ENCODE measurements around the gene MAML3. TPM values are rescaled to one million over a fixed set of nuclear protein-coding genes. Genes with fewer than 3 reads are reported as not detected.

MAML3 gene
- total RNA-seq, 1 experiment from 2014 or later = 20.8 TPM

DNA sequence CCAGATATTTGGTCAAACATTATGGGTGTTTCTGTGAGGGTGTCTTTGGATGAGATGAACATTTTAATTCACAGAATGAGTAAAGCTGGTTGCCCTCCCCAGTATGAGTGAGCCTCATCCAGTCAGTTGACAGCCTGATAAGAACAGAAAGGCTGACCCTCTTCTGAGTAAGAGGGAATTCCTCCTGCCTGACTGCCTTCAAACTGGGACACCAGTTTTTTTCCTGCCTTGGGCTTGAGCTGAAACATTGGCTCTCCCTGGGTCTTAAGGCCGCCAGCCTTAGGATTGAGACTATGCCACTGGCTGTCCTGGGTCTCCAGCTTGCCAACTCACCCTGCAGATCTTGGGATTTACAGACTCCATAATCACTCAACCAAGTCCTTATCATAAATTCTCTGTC is 14.5 kb upstream of the MAML3 start:
- DNase-seq = no peak
- Histone ChIP-seq H3K79me2 (ENCODE audit: low read length) (no peaks in the 10 kb centered on the region), H3K36me3 (ENCODE audit: insufficient read depth, low read length) (no peaks in the 10 kb centered on the region), H3K9me2 (replicated peaks; ENCODE audit: insufficient read depth, low read length) (no peaks in the 10 kb centered on the region), H3K27me3 (ENCODE audit: low read length) (no peaks in the 10 kb centered on the region), H2AFZ (ENCODE audit: low read length) (no peak overlapping the region), H3K4me2 (ENCODE audit: low read depth, low read length, poor library complexity, severe bottlenecking) (no peak overlapping the region), H4K20me1 (ENCODE audit: insufficient read depth, low read depth, low read length) (no peaks in the 10 kb centered on the region), H3K4me1 (ENCODE audit: low read length) (peaks cover 9% of the 10 kb centered on the region), H3K4me3 (ENCODE audit: low read length) (no peak overlapping the region), H3K27ac (ENCODE audit: low read length) (no peak overlapping the region), H3K9ac (ENCODE audit: low read length) (no peak overlapping the region), H3K9me3 (ENCODE audit: low read length) (no peaks in the 10 kb centered on the region)

- Histone ChIP-seq H2AFZ (ENCODE audit: low read length) (peak overlapping the region; percentile 88), H3K4me1 (ENCODE audit: low read length) (peaks cover 36% of the 10 kb centered on the region), H3K79me2 (ENCODE audit: low read length) (no peaks in the 10 kb centered on the region), H3K27me3 (ENCODE audit: low read length) (no peaks in the 10 kb centered on the region), H4K20me1 (ENCODE audit: insufficient read depth, low read depth, low read length) (no peaks in the 10 kb centered on the region), H3K9me2 (replicated peaks; ENCODE audit: insufficient read depth, low read length) (no peaks in the 10 kb centered on the region), H3K9me3 (ENCODE audit: low read length) (peaks cover 4% of the 10 kb centered on the region; the same call in 1 of the 2 replicates), H3K4me3 (ENCODE audit: low read length) (peak overlapping the region; percentile 37; the same call in 1 of the 2 replicates), H3K27ac (ENCODE audit: low read length) (peak overlapping the region; percentile 47), H3K9ac (ENCODE audit: low read length) (peak overlapping the region; percentile 48), H3K4me2 (ENCODE audit: low read depth, low read length, poor library complexity, severe bottlenecking) (peak overlapping the region; percentile 50), H3K36me3 (ENCODE audit: insufficient read depth, low read length) (no peaks in the 10 kb centered on the region; the same call in 1 of the 2 replicates)
- DNase-seq = peak; percentile 57
Observed at GRCh38 chr4:140163029-140163810, 9.2 kb upstream of the MAML3 start.

DNA sequence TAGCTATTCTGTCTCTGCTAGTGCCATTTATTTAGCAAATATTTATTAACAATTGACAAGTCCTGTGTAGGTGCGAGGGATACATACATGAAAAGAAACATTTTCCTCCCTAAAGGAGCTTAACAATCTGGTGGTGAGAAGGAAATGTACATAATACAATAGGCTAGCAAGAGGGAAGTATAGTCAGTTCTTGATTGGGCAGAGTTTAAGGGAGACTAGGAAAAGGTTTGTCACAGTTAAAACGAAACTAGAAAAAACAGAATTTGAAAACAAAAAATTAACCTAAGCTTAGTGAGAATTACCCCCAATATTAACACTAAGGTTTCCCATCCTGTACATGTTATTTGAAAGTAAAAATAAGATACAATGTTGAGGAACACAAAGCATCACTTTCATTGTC is 8.6 kb upstream of the MAML3 start:
- H3K4me1 ChIP-seq (ENCODE audit: low read length) = peaks cover 38% of the 10 kb centered on the region
- no peaks in the 10 kb centered on the region; the same call in 1 of the 2 replicates for H3K36me3 ChIP-seq (ENCODE audit: insufficient read depth, low read length)
- no peaks in the 10 kb centered on the region for H4K20me1 ChIP-seq (ENCODE audit: insufficient read depth, low read depth, low read length)
- H3K9me2 ChIP-seq (replicated peaks; ENCODE audit: insufficient read depth, low read length) = no peaks in the 10 kb centered on the region
- peak overlapping the region; percentile 88 for H2AFZ ChIP-seq (ENCODE audit: low read length)
- DNase-seq = no peak
- H3K79me2 ChIP-seq (ENCODE audit: low read length) = no peaks in the 10 kb centered on the region
- H3K27ac ChIP-seq (ENCODE audit: low read length) = peak overlapping the region; percentile 47
- peak overlapping the region; percentile 48; the same call in 1 of the 2 replicates for H3K9ac ChIP-seq (ENCODE audit: low read length)
- peaks cover 4% of the 10 kb centered on the region; the same call in 1 of the 2 replicates for H3K9me3 ChIP-seq (ENCODE audit: low read length)
- H3K27me3 ChIP-seq (ENCODE audit: low read length) = no peaks in the 10 kb centered on the region
- H3K4me2 ChIP-seq (ENCODE audit: low read depth, low read length, poor library complexity, severe bottlenecking) = peak overlapping the region; percentile 50
- peak overlapping the region; percentile 37; the same call in 1 of the 2 replicates for H3K4me3 ChIP-seq (ENCODE audit: low read length)

- H3K36me3 ChIP-seq (ENCODE audit: insufficient read depth, low read length) = no peaks in the 10 kb centered on the region; the same call in 1 of the 2 replicates
- peak overlapping the region; percentile 16; the same call in 1 of the 2 replicates for H2AFZ ChIP-seq (ENCODE audit: low read length)
- peak overlapping the region; percentile 97 for H3K27ac ChIP-seq (ENCODE audit: low read length)
- H3K4me1 ChIP-seq (ENCODE audit: low read length) = peaks cover 68% of the 10 kb centered on the region
- peak overlapping the region; percentile 62 for H3K9ac ChIP-seq (ENCODE audit: low read length)
- H3K9me2 ChIP-seq (replicated peaks; ENCODE audit: insufficient read depth, low read length) = no peaks in the 10 kb centered on the region
- no peaks in the 10 kb centered on the region for H4K20me1 ChIP-seq (ENCODE audit: insufficient read depth, low read depth, low read length)
- H3K9me3 ChIP-seq (ENCODE audit: low read length) = peaks cover 4% of the 10 kb centered on the region; the same call in 1 of the 2 replicates
- H3K79me2 ChIP-seq (ENCODE audit: low read length) = no peaks in the 10 kb centered on the region
- peak overlapping the region; percentile 83 for H3K4me2 ChIP-seq (ENCODE audit: low read depth, low read length, poor library complexity, severe bottlenecking)
- H3K27me3 ChIP-seq (ENCODE audit: low read length) = no peaks in the 10 kb centered on the region
- peak; percentile 91 for DNase-seq
- no peak overlapping the region for H3K4me3 ChIP-seq (ENCODE audit: low read length)
Observed at GRCh38 chr4:140158365-140159030, 4.5 kb upstream of the MAML3 start.

- no peaks in the 10 kb centered on the region for H3K27me3 ChIP-seq (ENCODE audit: low read length)
- H3K4me2 ChIP-seq (ENCODE audit: low read depth, low read length, poor library complexity, severe bottlenecking) = peak overlapping the region; percentile 83
- no peaks in the 10 kb centered on the region for H4K20me1 ChIP-seq (ENCODE audit: insufficient read depth, low read depth, low read length)
- no peaks in the 10 kb centered on the region; the same call in 1 of the 2 replicates for H3K36me3 ChIP-seq (ENCODE audit: insufficient read depth, low read length)
- peak overlapping the region; percentile 97 for H3K27ac ChIP-seq (ENCODE audit: low read length)
- peaks cover 4% of the 10 kb centered on the region; the same call in 1 of the 2 replicates for H3K9me3 ChIP-seq (ENCODE audit: low read length)
- no peaks in the 10 kb centered on the region for H3K79me2 ChIP-seq (ENCODE audit: low read length)
- peaks cover 56% of the 10 kb centered on the region for H3K4me1 ChIP-seq (ENCODE audit: low read length)
- no peaks in the 10 kb centered on the region for H3K9me2 ChIP-seq (replicated peaks; ENCODE audit: insufficient read depth, low read length)
- H2AFZ ChIP-seq (ENCODE audit: low read length) = no peak overlapping the region
- peak overlapping the region; percentile 62 for H3K9ac ChIP-seq (ENCODE audit: low read length)
- peak overlapping the region; percentile 52 for H3K4me3 ChIP-seq (ENCODE audit: low read length)
- peak; percentile 73 for DNase-seq
Observed at GRCh38 chr4:140157341-140157740, 3.4 kb upstream of the MAML3 start.

- Histone ChIP-seq H3K36me3 (ENCODE audit: insufficient read depth, low read length) (no peaks in the 10 kb centered on the region), H3K4me1 (ENCODE audit: low read length) (peaks cover 59% of the 10 kb centered on the region), H3K9me2 (replicated peaks; ENCODE audit: insufficient read depth, low read length) (no peaks in the 10 kb centered on the region), H3K4me2 (ENCODE audit: low read depth, low read length, poor library complexity, severe bottlenecking) (peak overlapping the region; percentile 83), H3K79me2 (ENCODE audit: low read length) (no peaks in the 10 kb centered on the region), H3K4me3 (ENCODE audit: low read length) (peak overlapping the region; percentile 52), H2AFZ (ENCODE audit: low read length) (no peak overlapping the region), H3K9ac (ENCODE audit: low read length) (peak overlapping the region; percentile 62), H3K27ac (ENCODE audit: low read length) (peak overlapping the region; percentile 97), H3K27me3 (ENCODE audit: low read length) (no peaks in the 10 kb centered on the region), H4K20me1 (ENCODE audit: insufficient read depth, low read depth, low read length) (no peaks in the 10 kb centered on the region), H3K9me3 (ENCODE audit: low read length) (no peaks in the 10 kb centered on the region)
- peak; percentile 91 for DNase-seq
Observed at GRCh38 chr4:140156529-140157171, 2.7 kb upstream of the MAML3 start.

DNA sequence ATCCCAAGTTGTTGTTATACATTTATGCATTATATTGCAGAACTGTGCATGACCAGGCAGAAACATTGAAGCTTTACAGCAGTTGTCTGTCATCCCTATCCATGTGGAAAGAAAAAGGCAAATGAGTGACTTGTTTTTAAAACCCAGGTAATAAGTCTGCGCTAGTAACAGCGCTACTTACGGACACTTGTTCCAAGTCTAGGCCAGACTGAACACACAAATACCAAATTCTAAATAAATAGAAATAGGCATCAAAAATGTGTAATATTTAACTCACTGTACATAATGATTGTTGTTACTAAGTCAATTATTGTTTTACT is 548 bp upstream of the MAML3 start:
- no peaks in the 10 kb centered on the region; the same call in 1 of the 2 replicates for H4K20me1 ChIP-seq (ENCODE audit: insufficient read depth, low read depth, low read length)
- DNase-seq = peak; percentile 79
- H3K4me3 ChIP-seq (ENCODE audit: low read length) = peak overlapping the region; percentile 80
- H3K4me2 ChIP-seq (ENCODE audit: low read depth, low read length, poor library complexity, severe bottlenecking) = peak overlapping the region; percentile 83
- H3K27me3 ChIP-seq (ENCODE audit: low read length) = no peaks in the 10 kb centered on the region
- peak overlapping the region; percentile 97 for H3K27ac ChIP-seq (ENCODE audit: low read length)
- no peaks in the 10 kb centered on the region for H3K9me3 ChIP-seq (ENCODE audit: low read length)
- H3K9me2 ChIP-seq (replicated peaks; ENCODE audit: insufficient read depth, low read length) = no peaks in the 10 kb centered on the region
- peak overlapping the region; percentile 80 for H2AFZ ChIP-seq (ENCODE audit: low read length)
- peaks cover 11% of the 10 kb centered on the region for H3K79me2 ChIP-seq (ENCODE audit: low read length)
- no peaks in the 10 kb centered on the region for H3K36me3 ChIP-seq (ENCODE audit: insufficient read depth, low read length)
- H3K4me1 ChIP-seq (ENCODE audit: low read length) = peaks cover 67% of the 10 kb centered on the region
- H3K9ac ChIP-seq (ENCODE audit: low read length) = peak overlapping the region; percentile 89

DNA sequence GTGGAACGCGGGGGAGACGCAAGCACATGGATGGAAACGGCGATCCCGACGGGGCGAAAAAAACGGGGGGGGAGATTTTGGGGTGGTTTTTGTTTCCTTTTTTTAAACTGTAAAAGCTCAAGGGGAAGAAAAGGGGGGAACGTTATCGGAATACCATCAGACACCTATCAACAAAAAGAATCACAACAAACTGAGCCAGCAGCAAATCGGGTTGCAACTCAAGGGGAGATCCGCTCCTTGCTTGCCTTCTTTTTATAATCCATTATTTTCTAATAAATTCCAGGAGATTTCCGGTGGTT is 616 bp downstream of the MAML3 start:
- H3K27ac ChIP-seq (ENCODE audit: low read length) = peak overlapping the region; percentile 97

More for the DNA sequence above, 616 bp downstream of the MAML3 start:
- H3K4me1 ChIP-seq (ENCODE audit: low read length) = peaks cover 67% of the 10 kb centered on the region
- H3K9me3 ChIP-seq (ENCODE audit: low read length) = no peaks in the 10 kb centered on the region
- peaks cover 6% of the 10 kb centered on the region; the same call in 1 of the 2 replicates for H4K20me1 ChIP-seq (ENCODE audit: insufficient read depth, low read depth, low read length)
- peak overlapping the region; percentile 80 for H3K4me3 ChIP-seq (ENCODE audit: low read length)
- DNase-seq = no peak
- peaks cover 22% of the 10 kb centered on the region for H3K79me2 ChIP-seq (ENCODE audit: low read length)
- H3K27me3 ChIP-seq (ENCODE audit: low read length) = no peaks in the 10 kb centered on the region
- H3K9ac ChIP-seq (ENCODE audit: low read length) = peak overlapping the region; percentile 89
- H3K4me2 ChIP-seq (ENCODE audit: low read depth, low read length, poor library complexity, severe bottlenecking) = peak overlapping the region; percentile 83
- H2AFZ ChIP-seq (ENCODE audit: low read length) = peak overlapping the region; percentile 32
- H3K9me2 ChIP-seq (replicated peaks; ENCODE audit: insufficient read depth, low read length) = no peaks in the 10 kb centered on the region
- H3K36me3 ChIP-seq (ENCODE audit: insufficient read depth, low read length) = no peaks in the 10 kb centered on the region

Data from Karpas-422 (cell line).